Measurements from ENCODE around the gene TRAK2.

Gene TRAK2

DNA sequence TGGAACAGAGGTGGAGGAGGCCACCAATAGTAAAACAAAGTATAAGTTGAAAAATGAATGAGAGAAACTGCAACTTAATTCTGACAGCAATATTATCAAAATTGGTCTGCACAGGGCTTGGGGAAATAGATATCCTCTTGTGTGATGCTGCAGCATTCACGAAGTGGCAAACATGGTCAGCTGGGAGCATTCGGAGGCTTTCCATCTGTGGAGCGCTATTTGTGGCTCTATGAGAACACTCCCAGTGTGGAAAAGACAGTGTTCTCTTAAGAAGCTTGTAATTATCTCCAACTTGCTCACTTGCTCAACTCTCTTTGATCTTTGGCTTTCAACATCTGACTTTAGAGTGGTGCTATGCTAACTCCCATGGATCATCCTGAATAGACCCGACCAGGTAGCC lies 91.0 kb downstream of the TRAK2 start:
- no peak for DNase-seq

- DNase-seq = no peak
Measured at GRCh38 chr2:201358684-201359083, 92.6 kb downstream of the TRAK2 start.

- no peak for DNase-seq
Measured at GRCh38 chr2:201357221-201357620, 94.0 kb downstream of the TRAK2 start, which contains the start of gene FLACC1. Gene FLACC1, minus strand, starts transcription at chr2:201357345. Its CDS starts 5,941 bp downstream, at chr2:201351404.

GRCh38 chr2:201353116-201353515 lies 98.1 kb downstream of the TRAK2 start:
- no peak for DNase-seq

DNA sequence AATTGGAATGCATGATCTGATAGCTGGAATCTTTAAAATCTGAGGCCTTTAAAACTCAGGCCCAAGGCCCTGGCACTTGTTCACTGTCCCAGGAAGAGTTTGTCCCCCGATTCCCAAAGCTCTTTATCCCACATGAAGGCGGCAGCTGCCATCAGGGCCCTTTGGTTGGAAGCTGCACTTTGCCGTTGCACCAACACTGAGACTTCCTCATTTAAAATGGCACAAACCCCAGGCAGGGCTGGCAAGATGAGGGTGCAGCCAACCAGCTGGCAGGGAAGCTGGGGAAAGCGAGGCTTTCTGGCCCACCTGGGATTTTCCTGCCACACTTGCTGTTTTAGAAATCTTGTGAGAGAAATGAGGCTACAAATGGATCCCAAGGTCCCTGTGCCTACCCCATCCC lies 100.4 kb downstream of the TRAK2 start:
- DNase-seq = no peak

DNA sequence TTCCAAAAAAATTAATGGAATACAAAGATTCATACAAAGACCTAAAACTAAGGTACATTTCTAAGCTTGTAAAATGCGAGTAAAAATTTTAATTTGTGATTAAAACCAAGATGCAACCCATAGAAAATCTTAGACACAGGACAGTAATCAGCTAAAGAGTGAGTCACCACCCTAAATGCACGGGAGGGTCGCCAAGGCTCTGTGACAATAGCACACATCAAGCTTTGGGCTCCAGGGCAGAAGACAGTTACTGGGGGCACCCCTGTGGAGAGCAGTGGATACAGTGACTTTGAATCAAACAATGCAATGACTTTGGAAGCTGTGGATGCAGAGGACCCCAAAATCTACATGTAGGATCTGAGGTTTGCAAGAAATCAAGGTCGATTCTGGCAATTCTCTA lies 101.7 kb downstream of the TRAK2 start:
- no peak for DNase-seq

- DNase-seq = no peak
Measured at GRCh38 chr2:201348758-201349157, 102.5 kb downstream of the TRAK2 start.

- no peak for DNase-seq
Measured at GRCh38 chr2:201347138-201347537, 104.1 kb downstream of the TRAK2 start.

DNA sequence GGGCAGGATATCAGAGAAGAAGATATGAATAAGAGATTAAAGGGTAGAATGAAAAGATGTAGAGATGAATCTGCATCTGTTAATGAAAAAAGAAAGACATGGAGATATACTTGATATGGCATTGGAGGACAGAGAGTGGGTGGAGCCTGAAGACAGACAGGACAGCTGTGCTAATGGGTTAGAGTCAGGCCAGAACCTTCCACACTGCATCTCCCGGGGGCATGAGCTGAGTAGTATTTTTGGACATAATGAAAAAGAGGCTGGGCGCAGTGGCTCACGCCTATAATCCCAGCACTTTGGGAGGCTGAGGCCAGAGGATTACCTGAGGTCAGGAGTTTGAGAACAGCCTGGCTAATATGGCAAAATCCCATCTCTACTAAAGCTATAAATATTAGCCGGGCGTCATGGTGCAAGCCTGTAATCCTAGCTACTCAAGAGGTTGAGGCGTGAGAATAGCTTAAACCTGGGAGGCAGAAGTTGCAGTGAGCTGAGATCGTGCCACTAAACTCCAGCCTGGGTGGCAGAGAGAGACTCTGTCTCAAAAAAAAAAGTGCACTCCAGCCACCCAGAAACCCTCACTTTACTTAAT lies 105.5 kb downstream of the TRAK2 start:
- no peak for DNase-seq

- no peak for DNase-seq
Measured at GRCh38 chr2:201344663-201345366, 106.4 kb downstream of the TRAK2 start.

DNA sequence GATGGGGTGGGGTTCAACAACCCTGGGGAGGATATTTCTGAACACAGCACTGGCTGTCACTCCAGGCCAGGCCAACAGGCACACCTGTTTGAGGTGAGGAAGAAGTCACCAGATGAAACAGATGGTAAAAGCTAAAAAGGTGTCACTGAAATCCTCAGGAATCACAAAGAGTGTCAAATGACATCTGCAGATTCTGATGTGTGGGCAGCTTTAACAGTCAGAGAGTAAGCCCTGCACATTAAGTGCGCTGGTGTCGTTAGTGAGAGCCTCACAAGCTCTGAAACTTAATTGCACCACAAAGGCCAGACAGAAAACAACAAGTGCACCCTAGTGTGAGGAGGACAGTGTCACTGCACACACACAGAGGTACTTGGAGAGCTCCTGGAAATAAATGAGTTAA lies 107.7 kb downstream of the TRAK2 start:
- DNase-seq = no peak

GRCh38 chr2:201342923-201343322 lies 108.3 kb downstream of the TRAK2 start:
- DNase-seq = no peak

GRCh38 chr2:201329409-201329808 lies 121.8 kb downstream of the TRAK2 start:
- DNase-seq = no peak

DNA sequence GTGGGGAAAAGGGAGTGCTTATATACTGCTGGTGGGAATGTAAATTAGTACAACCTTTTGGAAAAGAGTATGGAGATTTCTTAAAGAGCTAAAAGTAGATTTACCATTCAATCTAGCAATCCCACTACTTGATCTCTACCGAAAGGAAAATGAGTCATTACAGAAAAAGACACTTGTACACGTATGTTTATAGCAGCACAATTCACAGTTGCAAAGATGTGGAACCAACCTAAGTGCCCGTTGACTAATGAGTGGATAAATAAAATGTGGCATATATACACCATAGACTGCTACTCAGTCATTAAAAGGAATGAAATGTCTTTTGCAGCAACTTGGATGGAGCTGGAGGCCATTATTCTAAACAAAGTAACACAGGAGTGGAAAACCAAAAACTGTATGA lies 123.6 kb downstream of the TRAK2 start:
- DNase-seq = no peak
